GM12891 (cell line): Measurements from ENCODE around the gene RPL10A.

ENCODE experiments used
- DNase-seq: peaks from one replicate; pipeline ENCODE4 v3.0.0; 2011; ENCODE audit warnings: low spot score; ENCODE audit not compliant: insufficient read length
- FAIRE-seq: peaks from 2 replicates; lab custom pipeline; 2011; peaks lifted over from hg19 to GRCh38; lab: Jason Lieb, UNC
- PAX5 ChIP-seq: IDR thresholded peaks from 2 replicates; pipeline ENCODE4 v1.6.1; 2011; ENCODE audit warnings: low read length, moderate library complexity, mild to moderate bottlenecking; ENCODE audit not compliant: insufficient read depth, severe bottlenecking
- POLR2A ChIP-seq: IDR thresholded peaks from 2 replicates; pipeline ENCODE4 v1.6.1; 2011; ENCODE audit warnings: low read depth, low read length, control low read depth
- POLR2AphosphoS5 ChIP-seq: IDR thresholded peaks from 2 replicates; pipeline ENCODE4 v1.6.1; 2011; ENCODE audit warnings: low read depth, low read length, control low read depth
- POU2F2 ChIP-seq: IDR thresholded peaks from 2 replicates; pipeline ENCODE4 v1.6.1; 2011; ENCODE audit warnings: low read depth, mild to moderate bottlenecking, control low read depth, low read length, moderate library complexity
- SPI1 ChIP-seq: IDR thresholded peaks from 2 replicates; pipeline ENCODE4 v1.6.1; 2011; ENCODE audit warnings: low read depth, low read length, control low read depth
- TAF1 ChIP-seq: IDR thresholded peaks from 2 replicates; pipeline ENCODE4 v1.6.1; 2011; ENCODE audit warnings: low read depth, low read length, control low read depth

The RPL10A gene

DNA sequence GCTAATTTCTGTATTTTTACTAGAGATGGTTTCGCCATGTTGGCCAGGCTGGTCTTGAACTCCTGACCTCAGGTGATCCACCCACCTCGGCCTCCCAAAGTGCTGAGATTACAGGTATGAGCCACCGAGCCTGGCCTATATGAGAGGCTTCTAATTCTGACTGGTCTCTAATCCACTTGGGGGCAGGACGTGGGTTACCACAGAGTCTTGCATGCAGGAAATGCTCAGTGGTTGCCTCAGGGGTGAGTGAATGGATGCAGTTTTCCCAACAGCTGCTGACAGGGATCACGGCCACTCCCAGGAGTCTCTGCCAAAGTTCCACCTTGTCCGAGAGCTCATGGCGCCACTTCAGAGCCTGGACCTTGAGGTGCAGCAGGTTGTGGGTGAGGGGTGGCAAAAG, 22.5 kb upstream of the RPL10A start:
- DNase-seq (no peak), FAIRE-seq (no peak)
- no peak for TF ChIP-seq POLR2AphosphoS5
- no peak for TF ChIP-seq POU2F2
- no peak for TF ChIP-seq PAX5
- no peak for TF ChIP-seq POLR2A
- no peak for TF ChIP-seq TAF1
- no peak for TF ChIP-seq SPI1

DNA sequence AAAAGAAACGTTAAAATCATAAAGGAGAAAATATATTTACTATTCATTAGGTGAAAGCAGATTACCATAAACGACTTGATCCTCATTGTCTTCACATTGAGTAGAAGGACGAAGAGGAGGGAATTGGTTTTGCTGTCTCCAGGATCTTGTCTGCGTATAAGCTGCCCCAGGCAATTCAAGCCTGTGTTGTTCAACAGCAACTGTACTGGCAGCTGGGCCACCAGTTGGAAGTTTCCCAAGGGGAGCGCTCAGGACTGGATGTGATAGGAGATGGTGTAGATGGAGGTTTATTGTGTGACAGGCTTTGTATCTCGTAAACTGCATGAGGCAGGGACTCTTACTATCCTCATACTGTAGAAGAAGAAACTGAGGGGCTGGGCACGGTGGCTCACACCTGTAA, 20.0 kb upstream of the RPL10A start:
- TF ChIP-seq POLR2AphosphoS5 (no peak), POU2F2 (no peak), TAF1 (no peak), POLR2A (no peak), SPI1 (no peak)
- no peak for FAIRE-seq
- no peak for DNase-seq

DNA sequence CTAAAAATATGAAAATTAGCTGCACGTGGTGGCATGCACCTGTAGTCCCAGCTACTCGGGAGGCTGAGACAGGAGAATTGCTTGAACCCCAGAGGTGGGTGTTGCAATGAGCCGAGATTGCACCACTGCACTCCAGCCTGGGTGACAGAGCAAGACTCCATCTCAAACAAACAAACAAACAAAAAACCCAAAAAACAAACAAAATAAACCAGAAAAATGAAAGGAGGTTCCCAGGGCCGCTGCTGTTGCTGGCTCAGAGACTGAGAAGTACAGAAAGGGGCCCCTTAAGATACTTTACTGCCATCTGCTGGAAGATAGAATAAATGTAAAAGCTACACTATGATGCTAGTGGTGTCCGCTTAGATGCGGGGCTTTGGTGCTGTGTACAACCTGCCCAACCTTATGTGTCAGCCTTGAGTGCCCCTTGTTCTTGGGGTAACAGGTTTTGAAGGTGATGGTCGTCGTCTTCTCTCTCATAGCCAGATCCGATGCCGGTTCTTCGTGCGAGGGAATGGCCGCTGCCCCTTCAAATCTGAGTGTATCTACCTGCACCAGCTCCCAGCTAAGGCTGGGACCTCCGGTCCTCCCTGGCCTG, 18.8 kb upstream of the RPL10A start:
- FAIRE-seq, result peak; percentile 40
- TF ChIP-seq TAF1, result no peak
- no peak for TF ChIP-seq POLR2AphosphoS5
- no peak for TF ChIP-seq POU2F2
- TF ChIP-seq PAX5, result no peak
- DNase-seq, result peak; percentile 73

DNA sequence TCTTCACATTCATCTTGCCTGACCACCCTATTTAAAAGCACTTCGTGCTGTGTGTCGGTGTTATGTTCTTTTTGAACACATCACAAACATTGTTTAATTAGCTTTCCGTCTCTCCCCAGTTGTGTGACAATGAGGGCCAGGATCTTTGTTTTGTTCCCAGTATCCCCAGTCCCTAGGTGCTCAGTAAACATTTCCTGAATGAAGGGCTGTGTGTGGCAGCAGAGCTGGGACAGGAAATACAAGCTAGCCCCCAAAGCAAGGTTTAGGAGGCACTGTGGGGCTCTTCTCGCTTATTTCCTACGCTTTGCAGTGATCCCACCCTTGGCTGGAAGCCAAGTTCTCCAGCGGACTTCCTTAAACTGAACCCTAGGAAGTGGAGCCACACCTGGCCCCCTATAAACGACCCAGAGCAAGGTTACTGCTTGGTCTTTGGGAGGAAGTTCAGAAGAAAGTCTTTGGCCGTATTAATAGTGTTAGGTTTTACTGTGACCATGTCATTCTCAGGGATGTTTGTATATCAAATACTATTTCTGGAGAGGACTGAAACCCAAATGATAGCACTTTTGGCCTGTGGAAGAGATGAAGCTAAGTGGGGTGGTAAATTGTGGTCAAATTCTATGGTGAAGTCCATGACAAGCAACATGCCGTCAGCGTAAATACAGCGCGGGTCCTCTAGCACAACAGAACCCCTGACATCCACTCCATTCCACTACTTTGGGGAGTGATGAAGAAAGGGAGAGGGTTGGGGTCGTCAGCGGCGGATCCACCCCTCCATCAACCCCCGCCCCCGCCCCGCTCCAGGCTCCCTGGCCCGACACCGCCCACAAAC, 16.6 kb upstream of the RPL10A start:
- FAIRE-seq (no peak), DNase-seq (no peak)
- TF ChIP-seq POLR2AphosphoS5, result no peak
- TF ChIP-seq POLR2A, result no peak
- no peak for TF ChIP-seq SPI1
- TF ChIP-seq TAF1, result no peak
- TF ChIP-seq POU2F2, result no peak
- TF ChIP-seq PAX5, result no peak

DNA sequence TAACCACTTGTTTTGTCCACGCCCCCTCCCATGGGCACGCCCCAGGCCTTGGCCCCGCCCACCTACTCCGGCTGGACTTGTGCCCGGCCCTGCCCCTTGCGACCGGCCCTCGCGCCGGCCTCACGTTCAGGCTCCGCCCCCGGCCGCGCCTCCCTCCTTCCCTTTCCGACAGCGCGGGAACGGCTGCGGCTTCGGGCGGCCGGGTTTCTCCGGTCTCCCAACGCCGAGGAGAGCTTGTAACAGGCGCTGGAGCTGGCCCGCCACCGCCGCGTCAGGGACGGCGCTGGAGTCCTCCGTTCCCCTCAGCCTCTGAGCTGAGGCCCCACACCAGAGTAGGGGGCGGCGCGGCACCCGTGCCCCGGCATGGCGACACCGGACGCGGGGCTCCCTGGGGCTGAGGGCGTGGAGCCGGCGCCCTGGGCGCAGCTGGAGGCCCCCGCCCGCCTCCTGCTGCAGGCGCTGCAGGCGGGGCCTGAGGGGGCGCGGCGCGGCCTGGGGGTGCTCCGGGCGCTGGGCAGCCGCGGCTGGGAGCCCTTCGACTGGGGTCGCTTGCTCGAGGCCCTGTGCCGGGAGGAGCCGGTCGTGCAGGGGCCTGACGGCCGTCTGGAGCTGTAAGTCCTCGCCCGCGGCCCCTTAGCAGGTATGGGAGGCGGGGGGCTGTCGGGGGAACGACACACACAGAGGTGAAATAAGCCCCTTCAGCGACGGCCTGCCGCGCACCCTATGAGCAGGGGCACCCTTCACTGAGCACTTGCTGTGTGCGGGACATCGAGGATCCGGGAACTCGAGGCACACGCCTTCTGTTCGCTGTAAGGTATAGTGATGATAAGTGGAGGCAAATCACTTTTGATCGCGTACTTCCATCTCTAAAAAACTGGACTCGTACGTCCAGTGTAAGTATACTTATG, 15.8 kb upstream of the RPL10A start, which contains the start of gene FANCE:
Gene FANCE, plus strand, starts transcription at position 156 of the 908 bp plus-strand sequence. Its CDS starts 208 bp downstream, at position 364.
- FAIRE-seq, result peak; percentile 96
- peak; percentile 90 for DNase-seq
- TF ChIP-seq TAF1, result no peak
- TF ChIP-seq SPI1, result no peak
- no peak for TF ChIP-seq POLR2AphosphoS5
- no peak for TF ChIP-seq POLR2A
- TF ChIP-seq POU2F2, result no peak
- no peak for TF ChIP-seq PAX5

DNA sequence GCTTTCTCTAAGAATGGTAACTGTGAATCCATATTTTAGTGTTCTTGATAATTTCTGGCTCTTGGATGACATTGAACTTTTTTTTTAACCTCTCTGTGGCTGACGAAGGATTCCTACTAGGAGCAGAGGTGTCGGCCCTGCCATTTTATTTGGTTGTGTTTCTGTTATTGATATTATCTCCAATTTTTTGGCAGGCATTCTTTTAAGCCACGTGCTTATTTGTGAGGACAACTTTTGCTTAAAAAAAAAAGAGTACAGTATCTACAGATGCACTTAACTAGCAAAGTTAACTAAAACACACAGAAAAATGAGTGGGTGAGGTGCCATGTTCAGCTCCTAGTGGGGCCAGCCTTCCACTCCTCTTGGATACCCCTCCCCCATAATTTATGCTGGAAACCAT, 15.0 kb upstream of the RPL10A start:
- no peak for TF ChIP-seq PAX5
- TF ChIP-seq POU2F2, result no peak

DNA sequence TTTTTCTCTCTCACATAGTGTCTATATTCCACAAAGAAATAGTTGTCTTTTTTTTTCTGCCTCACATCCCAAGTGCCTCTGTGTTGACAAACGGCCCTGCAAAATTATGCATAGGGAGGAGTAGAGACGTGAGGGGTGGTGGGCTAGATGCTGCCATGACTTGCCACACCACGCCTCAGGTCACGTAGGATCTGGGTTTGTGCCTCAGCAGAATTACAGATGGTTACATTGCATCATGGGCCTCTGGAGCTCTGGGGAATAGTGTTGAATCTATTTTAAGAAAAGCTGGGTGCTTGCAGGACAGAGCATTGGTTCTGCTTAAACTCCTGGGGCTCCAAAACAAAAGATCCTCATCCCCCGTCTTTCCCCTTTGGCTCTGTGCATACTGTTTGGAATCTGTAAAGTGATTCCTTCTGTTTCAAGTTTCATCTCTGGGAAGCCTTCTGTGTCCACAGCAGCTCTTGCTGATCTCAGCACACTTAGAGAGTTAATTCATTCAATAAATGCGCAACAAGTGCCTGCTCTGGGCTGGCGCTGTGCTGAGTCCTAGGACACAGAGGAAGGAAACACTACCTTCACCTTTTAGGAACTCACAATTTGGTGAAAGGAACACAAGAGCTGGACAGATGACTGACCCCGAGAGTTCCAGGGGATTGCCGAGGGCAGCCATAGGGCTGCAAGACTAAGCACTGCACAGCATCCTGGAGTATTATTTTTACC, 13.7 kb upstream of the RPL10A start:
- FAIRE-seq, result no peak

More for the DNA sequence above, 15.0 kb upstream of the RPL10A start:
- no peak for FAIRE-seq
- no peak for DNase-seq

DNA sequence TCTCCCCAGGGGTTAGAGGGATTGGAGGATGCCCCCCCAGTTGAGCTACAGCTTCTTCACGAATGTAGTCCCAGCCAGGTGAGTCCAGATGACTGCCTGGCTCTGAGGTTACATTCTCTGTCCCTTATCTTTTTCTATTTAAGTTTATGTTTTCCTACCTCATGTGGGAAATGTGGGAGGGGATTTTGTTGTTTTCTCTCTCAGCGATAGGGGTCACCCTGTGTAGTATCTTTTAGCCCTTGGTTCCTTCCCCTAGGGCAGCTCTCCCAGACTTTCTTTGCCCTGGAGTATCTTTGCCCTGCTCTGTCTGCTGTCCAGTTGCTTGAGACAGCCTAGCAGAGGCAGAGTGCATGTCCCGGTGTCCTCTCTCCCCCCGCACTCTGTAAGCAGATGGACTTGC, 10.3 kb upstream of the RPL10A start:
- DNase-seq, result no peak
- TF ChIP-seq SPI1 (no peak), TAF1 (no peak), POLR2A (no peak), PAX5 (no peak), POLR2AphosphoS5 (no peak), POU2F2 (no peak)
- FAIRE-seq, result no peak

More for the DNA sequence above, 13.7 kb upstream of the RPL10A start:
- DNase-seq, result no peak
- TF ChIP-seq SPI1 (no peak), POLR2A (no peak), POU2F2 (no peak), PAX5 (no peak), POLR2AphosphoS5 (no peak)
